Dermis microvascular lymphatic vessel endothelial cell (primary cell): ENCODE data around the gene TP53AIP1. TPM values are rescaled to one million over a fixed set of nuclear protein-coding genes. Genes with fewer than 3 reads are reported as not detected.
"Not testable (repeated sequence)": the region's sequence is repeated elsewhere in the genome, so short reads cannot be mapped to it uniquely, and the experiment has no call there.

ENCODE experiments used
- DNase-seq, 2 donors: peaks; one replicate each; pipeline versions ENCODE4 v3.0.0 to v3.0.0-alpha.2; 2010; ENCODE audit warnings: low read depth in 2 of 2
- total RNA-seq: library from RNA; depleted of rRNA; stranded (reverse); fragments of >200 nt; gene quantifications from 2 replicates; pipeline ENCODE4 v1.2.1, GENCODE V29; 2014

TP53AIP1 gene
- total RNA-seq, 1 donor from 2014 or later, result not detected

GRCh38 chr11:128926000-128926399 is 16.7 kb downstream of the TP53AIP1 start:
- no peak for DNase-seq

- DNase-seq, result no peak
These were observed 17.4 kb downstream of the TP53AIP1 start for GRCh38 chr11:128925250-128925600.

- DNase-seq, result no peak
These were observed 18.0 kb downstream of the TP53AIP1 start for GRCh38 chr11:128924510-128925249.

GRCh38 chr11:128924104-128924503 is 18.6 kb downstream of the TP53AIP1 start:
- DNase-seq, result no peak

GRCh38 chr11:128921793-128922192 is 20.9 kb downstream of the TP53AIP1 start:
- no peak for DNase-seq

GRCh38 chr11:128920666-128921065 is 22.0 kb downstream of the TP53AIP1 start:
- no peak for DNase-seq

GRCh38 chr11:128919635-128920034 is 23.0 kb downstream of the TP53AIP1 start:
- not testable (repeated sequence) for DNase-seq

GRCh38 chr11:128919216-128919615 is 23.5 kb downstream of the TP53AIP1 start:
- DNase-seq, result no peak

- no peak for DNase-seq
These were observed 25.4 kb downstream of the TP53AIP1 start for GRCh38 chr11:128917144-128917724.

- no peak for DNase-seq
These were observed 26.0 kb downstream of the TP53AIP1 start for GRCh38 chr11:128916681-128917080.

GRCh38 chr11:128916037-128916572 is 26.6 kb downstream of the TP53AIP1 start:
- no peak for DNase-seq

- DNase-seq, result no peak
These were observed 27.5 kb downstream of the TP53AIP1 start for GRCh38 chr11:128915149-128915521.

- no peak for DNase-seq
These were observed 28.2 kb downstream of the TP53AIP1 start for GRCh38 chr11:128914216-128915148.

- DNase-seq, result no peak
These were observed 28.9 kb downstream of the TP53AIP1 start for GRCh38 chr11:128913806-128914205.

GRCh38 chr11:128911701-128912100 is 31.0 kb downstream of the TP53AIP1 start:
- no peak for DNase-seq

GRCh38 chr11:128911239-128911638 is 31.4 kb downstream of the TP53AIP1 start:
- no peak for DNase-seq

GRCh38 chr11:128910576-128910975 is 32.1 kb downstream of the TP53AIP1 start:
- DNase-seq, result no peak

GRCh38 chr11:128909438-128910125 is 33.1 kb downstream of the TP53AIP1 start:
- peak in 1 of 2 donors; percentile 12 for DNase-seq

- peak; percentile 14 to 82 for DNase-seq
These were observed 34.1 kb downstream of the TP53AIP1 start for GRCh38 chr11:128908391-128909246.

- no peak for DNase-seq
These were observed 35.1 kb downstream of the TP53AIP1 start for GRCh38 chr11:128907585-128907984.
